Lower leg skin (tissue), 3 donors: ENCODE measurements around the gene USP34.

ENCODE experiments used
- POLR2A ChIP-seq, 2 donors: fragments of 450-650 bp; IDR thresholded peaks; one replicate each; pipeline ENCODE4 v1.6.1; 2016 to 2017; ENCODE audit warnings: antibody characterized with exemption in 2 of 2, mild to moderate bottlenecking in 1 of 2, moderate library complexity in 1 of 2
- TF ChIP-seq, protein P1 (sequence below), 3 donors: fragments of 450-650 bp; IDR thresholded peaks; one replicate each; pipeline ENCODE4 v1.5.1; 2016; ENCODE audit warnings: antibody characterized with exemption in 3 of 3, mild to moderate bottlenecking in 3 of 3, moderate library complexity in 2 of 3

DNA sequence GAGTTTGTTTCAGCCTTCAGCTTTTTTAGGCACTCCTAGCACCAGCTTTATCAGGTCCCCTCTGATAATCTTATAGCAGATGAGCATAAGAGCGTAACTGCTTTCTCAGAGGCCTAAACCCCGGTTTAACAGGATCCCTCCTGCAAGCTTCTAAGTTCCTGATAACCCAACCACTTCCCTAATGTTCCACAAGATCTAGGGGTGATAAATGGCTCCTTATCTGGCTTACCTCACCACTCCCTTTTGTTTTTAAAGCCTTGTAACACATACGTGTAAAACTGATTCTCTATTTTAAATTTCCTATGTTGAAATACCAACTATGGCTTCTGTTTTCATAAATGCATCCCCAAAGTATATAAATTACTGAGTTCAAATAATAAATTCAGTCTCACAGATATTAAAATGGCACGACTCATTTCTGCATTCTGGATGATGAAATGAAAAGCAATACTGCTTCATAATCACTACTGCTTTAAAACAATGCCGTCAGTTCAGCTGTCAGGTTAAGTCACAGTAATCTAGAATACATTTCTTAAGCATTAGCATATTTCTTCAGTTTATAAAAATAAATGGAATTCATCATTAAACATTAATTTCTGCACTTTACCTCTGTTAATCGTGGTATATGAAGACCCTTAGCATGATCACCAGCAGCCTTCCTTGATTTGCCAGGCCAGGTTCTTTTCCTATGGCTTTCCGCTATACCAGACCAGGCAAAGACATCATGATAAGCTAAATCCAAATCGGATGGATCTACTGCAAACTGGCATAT lies 182.6 kb downstream of the USP34 start:
- TF ChIP-seq, protein P1, sequence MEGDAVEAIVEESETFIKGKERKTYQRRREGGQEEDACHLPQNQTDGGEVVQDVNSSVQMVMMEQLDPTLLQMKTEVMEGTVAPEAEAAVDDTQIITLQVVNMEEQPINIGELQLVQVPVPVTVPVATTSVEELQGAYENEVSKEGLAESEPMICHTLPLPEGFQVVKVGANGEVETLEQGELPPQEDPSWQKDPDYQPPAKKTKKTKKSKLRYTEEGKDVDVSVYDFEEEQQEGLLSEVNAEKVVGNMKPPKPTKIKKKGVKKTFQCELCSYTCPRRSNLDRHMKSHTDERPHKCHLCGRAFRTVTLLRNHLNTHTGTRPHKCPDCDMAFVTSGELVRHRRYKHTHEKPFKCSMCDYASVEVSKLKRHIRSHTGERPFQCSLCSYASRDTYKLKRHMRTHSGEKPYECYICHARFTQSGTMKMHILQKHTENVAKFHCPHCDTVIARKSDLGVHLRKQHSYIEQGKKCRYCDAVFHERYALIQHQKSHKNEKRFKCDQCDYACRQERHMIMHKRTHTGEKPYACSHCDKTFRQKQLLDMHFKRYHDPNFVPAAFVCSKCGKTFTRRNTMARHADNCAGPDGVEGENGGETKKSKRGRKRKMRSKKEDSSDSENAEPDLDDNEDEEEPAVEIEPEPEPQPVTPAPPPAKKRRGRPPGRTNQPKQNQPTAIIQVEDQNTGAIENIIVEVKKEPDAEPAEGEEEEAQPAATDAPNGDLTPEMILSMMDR (IDR thresholded peaks at IDR 0.05) = no peak
- TF ChIP-seq POLR2A (IDR thresholded peaks at IDR 0.05) = no peak
